PFSK-1 (cell line): ENCODE results near the gene PKM.

Source experiments
- FOXP2 ChIP-seq: optimal IDR thresholded peaks from 2 replicates; pipeline ENCODE3; 2011; ENCODE audit warnings: borderline replicate concordance, control low read depth, inconsistent platforms; ENCODE audit not compliant: insufficient read depth; ENCODE audit errors: extremely low read length, extremely low read depth
- POLR2AphosphoS5 ChIP-seq: IDR thresholded peaks from 2 replicates; pipeline ENCODE4 v1.6.1; 2012; ENCODE audit warnings: low read depth, mild to moderate bottlenecking, control low read depth, low read length, moderate library complexity
- REST ChIP-seq, 2 experiments: IDR thresholded peaks; 2 replicates each; pipeline versions ENCODE4 v1.6.1 to v1.8.0; 2011 to 2012; ENCODE audit warnings: low read depth in 2 of 2, low read length in 2 of 2, control low read depth in 1 of 2, inconsistent platforms in 1 of 2, mild to moderate bottlenecking in 1 of 2, moderate library complexity in 1 of 2; ENCODE audit not compliant: insufficient read depth in 1 of 2
- SIN3A ChIP-seq: IDR thresholded peaks from 2 replicates; pipeline ENCODE4 v1.6.1; 2012; ENCODE audit warnings: mild to moderate bottlenecking, low read length, moderate library complexity, borderline replicate concordance; ENCODE audit not compliant: insufficient read depth
- TAF1 ChIP-seq: IDR thresholded peaks from 2 replicates; pipeline ENCODE4 v1.6.1; 2012; ENCODE audit warnings: low read length, control low read depth, borderline replicate concordance; ENCODE audit not compliant: insufficient read depth

Gene PKM

DNA sequence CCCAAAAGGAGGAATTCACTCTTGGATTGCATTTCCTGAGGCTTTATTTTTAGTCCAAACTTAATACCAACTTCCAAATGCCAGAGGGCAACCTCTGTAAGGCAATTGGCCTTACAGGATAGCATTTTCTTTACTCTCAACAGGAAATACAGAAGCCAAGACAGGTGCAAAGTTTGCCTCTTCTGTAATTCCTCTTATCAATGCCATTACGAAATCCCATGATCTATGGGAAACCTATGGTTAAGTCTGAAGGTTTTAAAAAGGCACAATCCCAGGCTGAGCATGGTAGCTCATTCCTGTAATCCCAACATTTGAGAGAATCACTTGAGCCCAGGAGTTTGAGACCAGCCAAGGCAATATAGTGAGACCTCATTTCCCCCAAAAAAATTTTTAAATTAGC, 14.9 kb downstream of the PKM start:
- no peak for TF ChIP-seq FOXP2
- no peak for TF ChIP-seq SIN3A
- no peak for TF ChIP-seq REST (IDR thresholded peaks at IDR 0.05; ENCODE audit: insufficient read depth in 1 of 2, low read depth in 2 of 2, low read length in 2 of 2)
- TF ChIP-seq POLR2AphosphoS5, result no peak
- no peak for TF ChIP-seq TAF1

- no peak for TF ChIP-seq SIN3A
- TF ChIP-seq TAF1, result no peak
- TF ChIP-seq FOXP2, result no peak
- TF ChIP-seq POLR2AphosphoS5, result no peak
- no peak for TF ChIP-seq REST (IDR thresholded peaks at IDR 0.05; ENCODE audit: insufficient read depth in 1 of 2, low read depth in 2 of 2, low read length in 2 of 2)
Observed at GRCh38 chr15:72207558-72208085, 23.4 kb downstream of the PKM start.

- no peak for TF ChIP-seq FOXP2
- TF ChIP-seq POLR2AphosphoS5, result no peak
- TF ChIP-seq SIN3A, result no peak
- no peak for TF ChIP-seq TAF1
- no peak for TF ChIP-seq REST (IDR thresholded peaks at IDR 0.05; ENCODE audit: insufficient read depth in 1 of 2, low read depth in 2 of 2, low read length in 2 of 2)
Observed at GRCh38 chr15:72206677-72207000, 24.4 kb downstream of the PKM start.

- no peak for TF ChIP-seq SIN3A
- TF ChIP-seq TAF1, result no peak
- TF ChIP-seq FOXP2, result no peak
- TF ChIP-seq REST (IDR thresholded peaks at IDR 0.05; ENCODE audit: insufficient read depth in 1 of 2, low read depth in 2 of 2, low read length in 2 of 2), result no peak
- TF ChIP-seq POLR2AphosphoS5, result no peak
Observed at GRCh38 chr15:72205896-72206676, 24.9 kb downstream of the PKM start.

GRCh38 chr15:72205273-72205672, 25.7 kb downstream of the PKM start:
- no peak for TF ChIP-seq SIN3A
- no peak for TF ChIP-seq POLR2AphosphoS5
- TF ChIP-seq FOXP2, result no peak
- TF ChIP-seq TAF1, result no peak
- no peak for TF ChIP-seq REST (IDR thresholded peaks at IDR 0.05; ENCODE audit: insufficient read depth in 1 of 2, low read depth in 2 of 2, low read length in 2 of 2)
